ENCODE results near the gene CLDND1. TPM values are rescaled to one million over a fixed set of nuclear protein-coding genes. Genes with fewer than 3 reads are reported as not detected.

The CLDND1 gene
- total RNA-seq, 1 experiment from 2014 or later: 90.7 TPM

DNA sequence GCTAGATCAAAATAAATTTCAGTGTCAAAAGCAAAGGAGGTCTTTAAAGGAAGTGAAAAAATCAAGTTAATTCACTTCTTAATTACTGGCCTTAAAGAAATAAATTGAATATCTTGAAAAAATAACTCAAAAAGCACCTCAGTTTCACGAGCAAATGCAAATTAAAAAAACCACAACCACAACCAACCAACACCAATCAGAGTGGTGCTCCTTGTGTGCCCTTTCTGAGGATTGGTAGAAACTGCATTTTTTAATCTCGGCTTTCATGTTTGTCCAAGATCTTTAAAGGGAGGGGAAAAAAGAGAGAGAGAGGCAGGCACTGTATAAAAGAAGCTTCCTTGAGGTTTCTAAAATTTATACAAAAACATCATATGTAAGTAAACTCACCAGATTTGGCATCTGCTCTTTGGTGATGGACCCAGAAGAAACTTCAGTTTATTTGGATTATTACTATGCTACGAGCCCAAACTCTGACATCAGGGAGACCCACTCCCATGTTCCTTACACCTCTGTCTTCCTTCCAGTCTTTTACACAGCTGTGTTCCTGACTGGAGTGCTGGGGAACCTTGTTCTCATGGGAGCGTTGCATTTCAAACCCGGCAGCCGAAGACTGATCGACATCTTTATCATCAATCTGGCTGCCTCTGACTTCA lies 9.0 kb upstream of the CLDND1 start, which contains the start of gene GPR15:
GPR15 (plus strand) TSS at position 357 of the 653 bp plus-strand sequence; CDS start at position 413, 56 bp downstream.
- H3K4me1 ChIP-seq (ENCODE audit: insufficient read depth, low read length, poor library complexity, severe bottlenecking): no peaks in the 10 kb centered on the region
- H3K4me3 ChIP-seq (ENCODE audit: low read depth, low read length, poor library complexity, severe bottlenecking): no peak within 1 kb of the TSS
- ChIA-PET CTCF (no interaction called here), POLR2A (ENCODE audit: low non-redundant PET) (no interaction called here)
- no peak within 1 kb of the TSS for H3K27ac ChIP-seq (ENCODE audit: low read depth, low read length, poor library complexity, severe bottlenecking)
- intact Hi-C loops (cut with micrococcal nuclease; ENCODE audit: unreplicated experiment): no loop called here
- no TSS peak for BruUV-seq (replicated peaks)
- H3K9me3 ChIP-seq (ENCODE audit: low read depth, low read length, poor library complexity, severe bottlenecking): no peaks in the 10 kb centered on the region
- peaks cover 14% of the 10 kb centered on the region for H3K27me3 ChIP-seq (replicated peaks; ENCODE audit: insufficient read depth, low read depth, low read length, poor library complexity)
- H3K36me3 ChIP-seq (ENCODE audit: insufficient read depth, low read length, poor library complexity, severe bottlenecking): no peaks in the 10 kb centered on the region
- no peak for TF ChIP-seq CTCF (conservative IDR thresholded peaks at IDR 0.05; ENCODE audit: low read depth, low read length)
- no peak for TF ChIP-seq EZH2 (IDR thresholded peaks at IDR 0.05; ENCODE audit: borderline replicate concordance, low read depth, low read length, poor library complexity, severe bottlenecking)
- no peak for DNase-seq (ENCODE audit: low spot score)

DNA sequence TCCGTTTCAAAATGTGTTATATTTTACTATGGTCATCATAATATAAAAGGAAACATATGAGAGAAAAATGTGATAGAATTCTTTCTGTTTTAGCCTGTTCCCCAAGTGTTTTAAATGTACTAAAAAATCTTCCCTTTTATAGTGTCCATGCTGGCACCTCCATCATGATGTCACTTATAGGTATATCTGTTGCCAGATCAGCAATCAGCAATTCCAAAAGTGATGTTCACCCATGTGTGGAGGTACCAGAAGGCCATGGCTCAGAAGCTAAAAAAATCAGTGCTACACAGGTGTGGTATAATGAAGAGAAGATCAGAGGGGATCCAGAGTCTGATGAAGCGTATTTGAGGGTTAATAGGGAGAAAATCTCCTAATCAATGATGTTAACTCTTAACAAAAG lies 8.0 kb upstream of the CLDND1 start:
- ChIA-PET POLR2A (ENCODE audit: low non-redundant PET) (interaction anchor here (0.6 kb wide), 1 partner anchor 8 kb away, joined by 3 read pairs; the partner anchor contains the start of gene CLDND1), CTCF (no interaction called here)
- intact Hi-C loops (cut with micrococcal nuclease; ENCODE audit: unreplicated experiment): no loop called here
- peaks cover 14% of the 10 kb centered on the region for H3K27me3 ChIP-seq (replicated peaks; ENCODE audit: insufficient read depth, low read depth, low read length, poor library complexity)
- H3K4me3 ChIP-seq (ENCODE audit: low read depth, low read length, poor library complexity, severe bottlenecking): no peak overlapping the region
- no peaks in the 10 kb centered on the region for H3K36me3 ChIP-seq (ENCODE audit: insufficient read depth, low read length, poor library complexity, severe bottlenecking)
- no peak overlapping the region for H3K27ac ChIP-seq (ENCODE audit: low read depth, low read length, poor library complexity, severe bottlenecking)
- DNase-seq (ENCODE audit: low spot score): no peak
- no peaks in the 10 kb centered on the region for H3K9me3 ChIP-seq (ENCODE audit: low read depth, low read length, poor library complexity, severe bottlenecking)
- no peak for TF ChIP-seq EZH2 (IDR thresholded peaks at IDR 0.05; ENCODE audit: borderline replicate concordance, low read depth, low read length, poor library complexity, severe bottlenecking)
- no peak for TF ChIP-seq CTCF (conservative IDR thresholded peaks at IDR 0.05; ENCODE audit: low read depth, low read length)
- BruUV-seq (replicated peaks): no TSS peak
- H3K4me1 ChIP-seq (ENCODE audit: insufficient read depth, low read length, poor library complexity, severe bottlenecking): no peaks in the 10 kb centered on the region

DNA sequence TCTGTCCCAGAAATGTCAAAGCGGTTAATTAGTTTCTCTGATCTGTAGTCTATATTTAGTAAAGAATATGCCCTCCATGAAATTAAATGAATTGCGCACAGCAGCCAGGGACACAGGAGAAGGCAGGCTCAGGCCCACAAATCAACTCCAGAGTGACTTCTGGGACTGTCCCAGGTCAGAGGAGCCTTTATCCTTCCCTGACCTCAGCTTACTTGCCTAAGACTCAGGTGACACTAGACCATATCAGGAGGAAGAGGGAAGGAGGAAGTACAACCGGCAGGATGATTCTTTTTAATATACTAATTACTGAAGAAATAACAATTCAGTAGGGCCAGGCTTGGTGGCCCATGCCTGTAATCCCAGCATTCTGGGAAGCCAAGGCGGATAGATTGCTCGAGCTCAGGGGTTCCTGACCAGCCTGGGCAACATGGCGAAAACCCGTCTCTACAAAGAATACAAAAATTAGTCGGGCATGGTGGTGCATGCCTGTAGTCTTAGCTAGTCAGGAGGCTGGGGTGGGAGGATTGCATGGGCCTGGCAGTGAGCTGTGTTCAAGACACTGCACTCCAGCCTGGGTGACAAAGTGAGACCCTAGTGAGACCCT lies 7.3 kb upstream of the CLDND1 start:
- DNase-seq (ENCODE audit: low spot score): no peak
- Histone ChIP-seq H3K27ac (ENCODE audit: low read depth, low read length, poor library complexity, severe bottlenecking) (no peak overlapping the region), H3K36me3 (ENCODE audit: insufficient read depth, low read length, poor library complexity, severe bottlenecking) (no peaks in the 10 kb centered on the region), H3K9me3 (ENCODE audit: low read depth, low read length, poor library complexity, severe bottlenecking) (no peaks in the 10 kb centered on the region), H3K4me3 (ENCODE audit: low read depth, low read length, poor library complexity, severe bottlenecking) (no peak overlapping the region), H3K4me1 (ENCODE audit: insufficient read depth, low read length, poor library complexity, severe bottlenecking) (no peaks in the 10 kb centered on the region), H3K27me3 (replicated peaks; ENCODE audit: insufficient read depth, low read depth, low read length, poor library complexity) (peaks cover 14% of the 10 kb centered on the region)
- BruUV-seq (replicated peaks): no TSS peak
- intact Hi-C loops (cut with micrococcal nuclease; ENCODE audit: unreplicated experiment): no loop called here
- TF ChIP-seq CTCF (conservative IDR thresholded peaks at IDR 0.05; ENCODE audit: low read depth, low read length) (no peak), EZH2 (IDR thresholded peaks at IDR 0.05; ENCODE audit: borderline replicate concordance, low read depth, low read length, poor library complexity, severe bottlenecking) (no peak)
- CTCF ChIA-PET: no interaction called here
- POLR2A ChIA-PET (ENCODE audit: low non-redundant PET): interaction anchor here (0.6 kb wide), 1 partner anchor 7 kb away, joined by 3 read pairs; the partner anchor contains the start of gene CLDND1

Data from A673 (cell line).